CD4-positive, alpha-beta T cell treated with Interleukin-4 for 1 hour (primary cell): ENCODE measurements around the gene MCF2L.
A peak's percentile ranks its signal among the peaks of the same experiment; 100 is the strongest.

ENCODE experiments used
- DNase-seq, 2 donors: peaks; one replicate each; pipeline ENCODE4 v3.0.0-alpha.2; 2020 to 2022

Gene MCF2L

DNA sequence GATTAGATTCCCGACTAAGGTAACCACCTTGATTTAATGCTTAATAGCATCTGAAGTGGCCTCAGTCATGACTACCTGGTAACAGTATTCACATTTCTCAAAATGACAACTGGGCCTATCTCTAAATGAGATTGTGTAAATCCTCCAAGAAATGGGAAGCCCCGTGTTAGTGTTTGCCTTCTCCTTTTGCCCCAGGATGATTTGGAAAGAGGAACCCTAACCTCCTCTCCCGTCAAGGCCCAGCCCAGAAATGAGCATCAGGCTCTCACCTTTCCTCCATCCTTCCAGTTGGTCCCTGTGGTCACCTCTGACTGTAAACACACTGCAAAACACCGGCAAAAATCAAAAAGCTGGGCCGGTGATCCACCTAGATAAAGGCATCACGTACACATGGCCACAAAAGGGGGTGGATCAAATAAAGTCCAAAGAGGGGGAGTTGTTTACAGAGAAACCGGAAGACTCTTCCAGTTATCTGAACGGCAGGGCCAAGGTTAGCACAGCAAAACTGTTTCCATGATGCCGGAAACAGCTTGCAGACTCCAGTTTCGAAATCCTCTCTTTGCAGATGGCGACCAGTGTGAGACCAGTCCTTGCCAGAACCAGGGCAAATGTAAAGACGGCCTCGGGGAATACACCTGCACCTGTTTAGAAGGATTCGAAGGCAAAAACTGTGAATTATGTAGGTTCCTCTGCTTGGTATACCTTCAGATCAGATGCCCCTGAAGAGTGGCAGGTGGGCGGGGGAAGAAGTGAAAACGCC is 170.0 kb downstream of the MCF2L start:
- DNase-seq, result no peak

DNA sequence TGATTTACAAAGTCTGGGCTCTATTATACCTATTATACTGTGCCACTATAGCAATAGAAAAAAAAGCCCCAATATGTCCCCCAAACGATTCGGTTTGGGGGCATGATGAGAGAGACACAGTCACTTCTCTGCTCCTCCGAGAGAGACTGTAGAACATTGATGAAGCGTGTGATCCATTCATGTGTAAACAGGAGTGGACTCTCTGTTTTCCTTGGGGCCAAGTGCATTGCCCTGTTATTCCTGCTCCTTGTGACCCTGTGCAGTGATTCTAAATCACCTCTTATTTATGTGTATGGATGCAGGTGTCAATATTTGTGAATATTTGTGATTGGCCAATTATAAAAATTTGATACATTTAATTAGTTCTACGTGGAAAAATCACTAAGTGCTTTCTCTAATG is 170.6 kb downstream of the MCF2L start:
- DNase-seq, result no peak

DNA sequence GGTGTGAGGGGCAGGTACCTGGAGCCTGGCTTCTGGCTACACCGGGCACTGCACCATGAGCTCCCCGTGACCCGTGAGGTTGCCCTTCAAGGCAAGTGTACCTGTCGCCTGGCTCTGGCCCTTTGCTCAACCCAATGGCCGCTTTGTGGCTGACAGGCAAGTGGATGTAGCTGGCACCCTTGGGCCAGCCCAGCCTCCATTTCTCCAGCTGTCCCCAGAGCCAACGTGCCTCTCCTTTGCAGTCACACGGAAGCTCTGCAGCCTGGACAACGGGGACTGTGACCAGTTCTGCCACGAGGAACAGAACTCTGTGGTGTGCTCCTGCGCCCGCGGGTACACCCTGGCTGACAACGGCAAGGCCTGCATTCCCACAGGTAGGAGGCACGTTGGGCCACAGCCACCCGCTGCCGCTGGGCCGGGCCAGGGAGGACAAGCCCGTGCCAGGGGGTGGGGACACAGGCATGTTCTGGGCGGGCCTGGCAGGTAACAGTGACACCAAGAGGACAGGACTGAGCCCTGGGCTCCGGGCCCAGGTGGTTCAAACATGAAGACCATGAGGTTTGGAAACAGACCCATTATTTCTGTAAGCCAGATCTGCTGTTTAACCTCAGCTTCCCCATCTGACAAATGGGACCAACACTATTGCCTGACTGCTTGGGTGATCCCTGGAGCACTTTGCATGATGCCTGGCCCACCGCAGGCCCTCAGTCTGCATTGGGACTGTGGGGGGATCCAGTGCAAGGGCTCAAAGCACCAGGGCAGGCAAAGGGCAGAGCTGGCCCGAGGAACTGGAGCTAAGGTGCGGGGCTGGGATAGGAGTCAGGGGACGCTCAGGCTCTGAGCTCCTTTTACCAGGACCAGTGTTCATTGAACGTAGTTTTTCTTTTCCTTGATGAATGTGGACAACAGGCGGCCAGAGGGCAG is 171.9 kb downstream of the MCF2L start:
- DNase-seq, result peak in 1 of 2 donors; percentile 7

DNA sequence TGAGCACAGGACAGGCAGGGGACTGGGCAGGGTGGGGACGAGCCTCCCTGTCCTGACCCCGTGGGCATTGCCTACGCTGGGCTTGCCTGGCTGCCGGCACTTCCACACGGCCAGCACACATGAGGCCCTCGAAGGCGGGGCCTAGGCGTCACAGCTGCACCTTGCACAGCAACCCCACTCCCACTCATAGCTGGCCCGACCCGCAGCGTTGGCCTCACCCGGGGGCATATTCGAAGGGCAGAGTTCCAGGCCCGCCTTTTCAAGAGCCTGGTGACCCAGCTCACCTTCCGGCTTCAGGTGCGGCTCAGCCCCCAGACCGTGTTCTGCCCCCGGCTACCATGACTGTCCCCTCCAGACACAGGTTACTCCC is 172.6 kb downstream of the MCF2L start:
- no peak for DNase-seq

DNA sequence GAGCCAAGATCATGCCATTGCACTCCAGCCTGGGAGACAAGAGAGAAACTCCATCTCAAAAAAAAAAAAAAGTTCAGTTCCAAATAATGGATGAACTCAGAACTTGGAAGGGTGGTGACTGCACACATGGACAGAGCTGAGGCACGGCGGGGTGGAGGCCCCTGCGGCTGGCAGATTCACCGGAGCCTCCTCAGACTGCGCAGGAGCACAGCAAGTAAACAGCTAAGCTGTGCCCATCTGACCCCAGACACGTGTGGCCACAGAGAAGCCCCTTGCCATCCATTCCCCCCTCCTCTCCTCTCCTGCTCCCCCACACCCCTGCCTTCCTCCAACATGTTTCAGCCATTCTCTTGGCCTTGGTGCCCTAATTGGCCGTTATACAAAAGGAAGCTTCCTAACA is 173.9 kb downstream of the MCF2L start:
- no peak for DNase-seq

DNA sequence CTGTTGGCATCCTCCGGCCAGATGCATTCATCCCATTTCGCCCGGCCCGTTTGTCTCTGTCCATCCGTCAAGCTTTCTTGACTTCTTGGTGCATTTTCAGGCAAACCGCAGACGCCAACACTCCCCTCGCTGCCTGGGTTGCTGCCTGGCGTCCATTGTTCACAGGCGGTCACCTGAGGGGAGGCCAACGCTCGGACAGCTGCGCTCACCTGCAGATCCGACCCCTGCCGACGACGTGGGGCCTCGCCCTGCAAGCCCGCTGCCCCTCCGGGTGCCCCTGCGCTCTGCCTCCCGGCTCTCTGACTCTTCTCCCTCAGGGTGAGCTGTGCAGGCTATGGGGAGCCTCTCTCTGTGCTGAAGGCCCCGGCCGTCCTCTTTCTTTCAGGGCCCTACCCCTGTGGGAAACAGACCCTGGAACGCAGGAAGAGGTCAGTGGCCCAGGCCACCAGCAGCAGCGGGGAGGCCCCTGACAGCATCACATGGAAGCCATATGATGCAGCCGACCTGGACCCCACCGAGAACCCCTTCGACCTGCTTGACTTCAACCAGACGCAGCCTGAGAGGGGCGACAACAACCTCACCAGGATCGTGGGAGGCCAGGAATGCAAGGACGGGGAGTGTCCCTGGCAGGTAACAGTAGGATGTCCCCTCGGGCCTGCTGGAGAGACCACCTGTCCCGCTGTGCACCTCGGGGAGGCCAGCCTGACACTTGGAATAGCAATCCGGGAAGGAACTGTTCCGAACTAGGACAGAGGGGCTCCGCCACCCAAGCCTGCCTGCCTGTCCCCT is 174.6 kb downstream of the MCF2L start:
- DNase-seq, result no peak

DNA sequence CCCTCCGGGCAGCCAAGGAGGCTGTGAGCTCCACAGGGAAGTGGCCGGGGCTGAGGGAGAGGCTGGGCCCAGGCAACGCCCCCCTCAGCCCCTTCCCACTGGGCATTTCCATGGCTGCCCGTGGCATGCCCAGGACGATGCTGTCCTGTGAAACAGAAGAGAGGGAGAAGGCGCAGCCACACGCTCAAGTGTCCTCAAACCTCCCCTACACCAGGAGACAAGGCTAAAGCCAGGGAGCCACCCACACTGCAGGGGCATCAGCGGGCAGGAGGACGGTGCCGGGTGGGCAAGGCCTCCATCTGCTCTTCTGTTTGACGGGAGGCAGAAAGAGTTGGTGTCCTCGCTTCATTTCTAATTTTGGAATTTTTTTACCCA is 175.2 kb downstream of the MCF2L start:
- DNase-seq, result no peak

DNA sequence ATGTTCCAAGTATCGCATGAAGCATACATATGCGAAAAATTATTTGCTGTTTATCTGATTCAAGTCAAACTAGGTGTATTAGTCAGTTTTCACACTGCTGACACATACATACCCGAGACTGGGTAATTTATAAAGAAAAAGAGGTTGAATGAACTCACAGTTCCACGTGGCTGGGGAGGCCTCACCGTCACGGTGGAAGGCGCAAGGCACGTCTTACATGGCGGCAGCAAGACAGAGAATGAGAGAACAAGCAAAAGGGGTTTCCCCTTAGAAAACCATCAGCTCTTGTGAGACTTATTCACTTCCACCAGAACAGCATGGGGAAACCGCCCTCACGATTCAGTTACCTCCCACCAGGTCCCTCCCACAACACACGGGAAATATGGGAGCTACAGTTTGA is 176.5 kb downstream of the MCF2L start:
- no peak for DNase-seq

DNA sequence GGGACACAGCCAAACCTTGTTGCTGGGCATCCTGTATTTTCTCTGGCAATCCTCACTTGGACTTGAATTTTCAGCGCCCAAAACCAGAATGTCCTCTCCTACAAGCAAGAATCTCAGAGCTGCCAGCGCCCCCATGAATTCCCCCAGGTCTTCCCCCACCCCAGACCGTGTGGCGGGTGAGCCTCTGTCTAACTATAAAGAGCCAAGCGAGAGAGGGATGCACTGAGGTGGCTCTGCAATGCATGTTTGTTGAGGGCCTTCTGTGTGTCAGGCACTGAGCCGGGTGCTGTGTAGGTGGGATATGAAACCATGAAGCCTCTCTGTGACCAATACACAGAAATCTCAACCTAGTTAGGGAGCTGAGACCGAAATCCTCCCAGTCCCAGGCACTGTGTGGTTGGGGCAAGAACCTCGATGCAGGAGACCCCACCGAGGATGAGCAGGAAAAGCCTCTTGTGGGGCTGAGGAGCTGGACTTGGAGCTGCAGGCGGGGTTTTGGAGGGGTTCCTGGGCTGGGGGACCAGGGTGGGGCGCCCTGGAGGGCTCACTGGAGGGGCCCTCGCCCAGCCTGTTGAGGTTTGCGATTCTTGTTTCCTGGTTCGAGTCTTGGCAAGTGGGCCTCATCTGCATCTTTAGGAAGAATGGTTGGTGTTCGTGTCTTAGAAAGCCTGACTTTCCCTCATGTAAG is 177.0 kb downstream of the MCF2L start:
- DNase-seq, result no peak

DNA sequence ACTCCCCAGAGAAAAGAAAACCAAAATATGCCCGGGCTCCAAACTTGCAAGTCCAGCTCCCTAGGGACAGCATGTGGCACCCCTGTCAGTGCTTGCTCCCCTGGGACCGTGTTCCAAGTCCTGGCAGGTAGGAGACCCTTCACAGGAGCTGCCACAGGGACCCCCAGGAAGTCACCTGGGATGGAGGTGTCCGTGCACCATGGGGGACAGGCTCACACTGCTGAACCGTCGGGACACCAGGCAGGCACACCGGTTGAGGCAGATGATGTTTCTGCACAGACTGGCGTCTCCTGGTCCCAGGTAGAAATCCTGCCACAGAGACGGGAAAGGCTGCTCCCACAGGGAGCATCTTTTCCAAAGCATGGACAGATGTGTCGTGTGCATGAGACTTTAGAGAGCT is 177.7 kb downstream of the MCF2L start:
- DNase-seq, result no peak

DNA sequence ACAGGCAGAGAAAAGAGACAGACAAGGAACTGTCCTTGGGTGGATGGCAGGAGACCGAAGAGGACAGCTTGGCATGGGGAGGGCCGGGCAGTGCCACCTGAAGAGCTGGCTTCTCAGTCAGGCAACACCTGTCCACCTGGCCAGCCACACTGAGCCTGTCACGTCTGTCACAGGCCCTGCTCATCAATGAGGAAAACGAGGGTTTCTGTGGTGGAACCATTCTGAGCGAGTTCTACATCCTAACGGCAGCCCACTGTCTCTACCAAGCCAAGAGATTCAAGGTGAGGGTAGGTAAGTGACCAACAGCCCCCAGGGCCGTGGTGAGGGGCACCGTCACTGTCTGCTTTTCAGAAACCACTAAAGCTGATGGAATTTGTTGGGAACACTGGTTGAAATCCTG is 178.2 kb downstream of the MCF2L start:
- no peak for DNase-seq

DNA sequence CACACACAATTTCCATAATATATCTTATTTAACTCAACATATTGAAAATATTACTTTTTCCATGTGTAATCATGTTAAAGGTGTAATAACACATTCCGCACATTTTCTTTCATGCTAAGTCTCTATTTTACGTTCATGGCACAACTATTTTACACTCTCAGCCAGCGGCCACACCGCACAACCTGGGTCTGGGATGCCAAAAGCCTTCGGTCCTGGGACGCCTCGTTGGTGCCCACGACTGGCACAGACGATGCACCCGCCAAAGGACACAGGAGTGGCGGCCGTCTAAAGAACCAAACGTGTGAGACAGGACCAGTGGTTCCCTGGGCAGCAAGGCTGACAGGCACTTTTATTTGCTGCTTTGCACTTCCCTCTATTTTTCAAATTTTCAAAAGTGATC is 179.4 kb downstream of the MCF2L start:
- DNase-seq, result no peak

DNA sequence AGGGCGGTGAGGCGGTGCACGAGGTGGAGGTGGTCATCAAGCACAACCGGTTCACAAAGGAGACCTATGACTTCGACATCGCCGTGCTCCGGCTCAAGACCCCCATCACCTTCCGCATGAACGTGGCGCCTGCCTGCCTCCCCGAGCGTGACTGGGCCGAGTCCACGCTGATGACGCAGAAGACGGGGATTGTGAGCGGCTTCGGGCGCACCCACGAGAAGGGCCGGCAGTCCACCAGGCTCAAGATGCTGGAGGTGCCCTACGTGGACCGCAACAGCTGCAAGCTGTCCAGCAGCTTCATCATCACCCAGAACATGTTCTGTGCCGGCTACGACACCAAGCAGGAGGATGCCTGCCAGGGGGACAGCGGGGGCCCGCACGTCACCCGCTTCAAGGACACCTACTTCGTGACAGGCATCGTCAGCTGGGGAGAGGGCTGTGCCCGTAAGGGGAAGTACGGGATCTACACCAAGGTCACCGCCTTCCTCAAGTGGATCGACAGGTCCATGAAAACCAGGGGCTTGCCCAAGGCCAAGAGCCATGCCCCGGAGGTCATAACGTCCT is 180.0 kb downstream of the MCF2L start:
- DNase-seq, result no peak
